ENCODE results near the gene CEACAM4.
"Not testable (repeated sequence)": the region's sequence is repeated elsewhere in the genome, so short reads cannot be mapped to it uniquely, and the experiment has no call there.

CEACAM4 gene

DNA sequence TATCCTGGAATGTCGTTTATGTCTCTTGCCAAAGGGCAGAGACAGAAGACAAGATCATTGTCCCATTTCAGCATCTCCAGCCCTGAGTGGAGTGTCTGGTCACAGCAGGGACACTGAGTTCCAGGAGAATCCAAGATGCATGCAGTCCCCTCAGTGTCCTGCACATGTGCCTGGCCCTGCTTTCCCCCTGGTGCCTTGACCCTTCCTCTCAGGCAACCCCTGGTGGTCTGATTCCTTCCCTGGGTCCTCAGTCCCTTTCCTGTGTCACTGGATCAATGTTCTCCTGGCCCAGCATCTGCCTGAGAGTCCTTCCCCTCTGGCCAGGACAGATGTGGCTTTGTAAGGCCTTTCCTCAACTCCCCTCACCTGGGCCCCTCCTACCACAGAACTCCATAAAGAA lies 41.9 kb downstream of the CEACAM4 start:
- no peak for DNase-seq (ENCODE audit: low spot score)

DNA sequence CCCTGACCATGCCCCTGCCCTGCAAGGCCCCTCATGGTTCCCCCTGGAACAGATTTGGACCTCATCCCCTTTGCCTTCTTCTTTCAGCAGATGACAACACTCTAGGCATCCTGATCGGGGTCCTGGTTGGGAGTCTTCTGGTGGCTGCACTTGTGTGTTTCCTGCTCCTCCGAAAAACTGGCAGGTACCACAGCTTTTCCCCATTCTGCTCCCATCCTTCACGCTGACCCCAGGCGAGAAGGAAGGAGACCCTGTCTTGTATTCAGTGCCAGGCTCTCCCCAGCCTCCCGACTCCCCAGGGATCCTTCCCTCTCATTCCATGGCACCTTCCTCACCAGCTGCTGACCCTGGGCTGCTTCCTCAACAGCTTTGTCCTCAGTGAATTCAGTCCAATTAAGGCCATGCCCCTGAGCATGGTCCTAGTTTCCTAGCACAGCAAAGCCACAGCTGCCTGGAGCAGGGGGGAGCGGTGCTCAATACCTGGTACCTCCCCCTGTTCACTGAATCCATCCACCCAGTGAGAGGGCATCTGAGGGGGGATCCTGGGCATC lies 42.5 kb downstream of the CEACAM4 start:
- no peak for DNase-seq (ENCODE audit: low spot score)

DNA sequence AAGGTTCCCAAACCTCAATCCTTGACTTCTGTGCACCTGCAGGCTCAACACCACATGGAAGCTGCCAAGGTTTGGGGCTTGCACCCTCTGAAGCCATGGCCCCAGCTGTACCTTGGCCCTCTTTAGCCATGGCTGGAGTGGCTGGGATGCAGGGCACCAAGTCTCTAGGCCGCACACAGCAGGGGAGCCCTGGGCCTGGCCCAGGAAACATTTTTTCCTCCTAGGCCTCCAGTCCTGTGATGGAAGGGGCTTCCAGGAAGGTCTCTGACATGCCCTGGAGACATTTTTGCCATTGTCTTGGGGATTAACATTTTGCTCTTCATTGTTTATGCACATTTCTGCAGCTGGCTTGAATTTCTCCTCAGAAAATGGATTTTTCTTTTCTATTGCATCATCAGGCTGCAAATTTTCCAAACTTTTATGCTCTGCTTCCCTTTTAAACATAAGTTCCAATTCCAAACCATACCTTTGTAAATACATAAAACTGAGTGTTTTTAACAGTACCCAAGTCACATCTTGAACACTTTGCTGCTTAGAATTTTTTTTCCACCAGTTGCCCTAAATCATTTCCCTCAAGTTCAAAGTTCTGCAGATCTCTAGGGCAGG lies 44.2 kb downstream of the CEACAM4 start:
- not testable (repeated sequence) for DNase-seq (ENCODE audit: low spot score)

DNA sequence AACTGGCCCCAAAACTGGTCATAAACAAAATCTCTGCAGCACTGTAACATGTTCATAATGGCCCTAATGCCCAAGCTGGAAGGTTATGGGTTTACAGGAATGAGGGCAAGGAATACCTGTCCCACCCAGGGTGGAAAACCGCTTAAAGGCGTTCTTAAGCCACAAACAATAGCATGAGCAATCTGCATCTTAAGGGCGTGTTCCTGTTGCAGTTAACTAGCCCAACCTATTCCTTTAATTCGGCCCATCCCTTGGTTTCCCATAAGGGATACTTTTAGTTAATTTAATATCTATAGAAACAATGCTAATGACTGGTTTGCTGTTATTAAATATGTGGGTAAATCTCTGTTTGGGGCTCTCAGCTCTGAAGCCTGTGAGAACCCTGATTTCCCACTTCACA lies 45.8 kb downstream of the CEACAM4 start:
- not testable (repeated sequence) for DNase-seq (ENCODE audit: low spot score)

DNA sequence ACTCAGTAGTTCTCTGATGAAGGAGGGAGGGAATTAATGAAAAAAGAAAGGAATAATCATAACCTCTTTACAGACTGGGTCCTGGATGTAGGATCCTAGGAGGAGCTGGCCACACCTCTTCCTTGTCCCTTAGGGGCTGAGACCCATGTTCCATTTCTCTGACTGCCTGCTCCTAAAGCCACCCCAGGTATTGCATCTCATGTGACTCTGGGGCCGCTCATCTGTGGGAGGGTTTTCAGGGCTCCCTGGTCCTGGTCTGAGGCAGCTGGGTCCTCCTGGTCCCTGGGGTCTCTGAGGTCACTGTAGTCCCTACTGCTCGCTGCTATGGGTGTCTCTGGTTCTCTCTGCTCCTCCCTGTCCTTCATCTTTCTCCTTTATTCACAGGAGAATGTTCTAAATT lies 48.0 kb downstream of the CEACAM4 start:
- no peak for DNase-seq (ENCODE audit: low spot score)

DNA sequence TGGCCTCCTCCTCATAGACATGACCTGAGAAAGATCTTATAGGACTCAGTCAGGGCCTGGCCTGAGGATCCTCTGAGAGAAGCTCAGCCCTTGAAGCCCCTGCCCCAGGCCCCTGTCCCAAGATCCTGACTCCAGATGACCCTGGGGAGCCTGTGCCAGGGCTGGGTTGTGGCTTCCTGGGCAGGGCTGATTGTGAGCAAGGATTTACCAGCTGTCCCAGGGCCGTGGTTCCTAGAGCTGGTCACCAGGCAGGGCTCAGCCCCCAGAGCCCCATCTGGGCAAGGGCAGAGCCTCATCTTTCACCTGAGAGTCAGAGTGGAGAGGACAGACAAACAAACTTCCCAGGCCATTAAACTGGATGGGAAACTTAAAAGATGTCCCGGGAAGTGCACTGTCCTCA lies 49.0 kb downstream of the CEACAM4 start:
- DNase-seq (ENCODE audit: low spot score) = no peak

DNA sequence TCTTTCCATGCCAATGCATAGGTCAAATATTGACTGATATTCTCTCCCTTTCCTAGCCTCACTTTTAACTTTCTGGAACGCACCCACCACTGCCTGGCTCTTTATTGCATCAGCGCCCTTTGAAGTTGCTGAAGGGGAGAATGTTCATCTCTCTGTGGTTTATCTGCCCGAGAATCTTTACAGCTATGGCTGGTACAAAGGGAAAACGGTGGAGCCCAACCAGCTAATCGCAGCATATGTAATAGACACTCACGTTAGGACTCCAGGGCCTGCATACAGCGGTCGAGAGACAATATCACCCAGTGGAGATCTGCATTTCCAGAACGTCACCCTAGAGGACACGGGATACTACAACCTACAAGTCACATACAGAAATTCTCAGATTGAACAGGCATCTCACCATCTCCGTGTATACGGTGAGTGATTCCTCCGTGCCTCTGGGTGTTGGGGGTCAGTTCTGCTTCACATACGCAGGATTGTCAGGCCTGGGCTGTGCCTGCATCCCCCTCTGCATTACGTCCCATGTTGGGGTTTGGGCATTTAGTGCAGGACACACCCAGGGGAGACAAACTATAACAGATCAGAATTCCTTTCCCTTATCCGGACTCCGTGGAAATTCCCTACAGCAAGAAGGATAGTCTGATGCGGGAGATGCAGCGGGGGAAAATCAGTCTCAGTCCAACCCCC lies 49.6 kb downstream of the CEACAM4 start:
- no peak for DNase-seq (ENCODE audit: low spot score)

DNA sequence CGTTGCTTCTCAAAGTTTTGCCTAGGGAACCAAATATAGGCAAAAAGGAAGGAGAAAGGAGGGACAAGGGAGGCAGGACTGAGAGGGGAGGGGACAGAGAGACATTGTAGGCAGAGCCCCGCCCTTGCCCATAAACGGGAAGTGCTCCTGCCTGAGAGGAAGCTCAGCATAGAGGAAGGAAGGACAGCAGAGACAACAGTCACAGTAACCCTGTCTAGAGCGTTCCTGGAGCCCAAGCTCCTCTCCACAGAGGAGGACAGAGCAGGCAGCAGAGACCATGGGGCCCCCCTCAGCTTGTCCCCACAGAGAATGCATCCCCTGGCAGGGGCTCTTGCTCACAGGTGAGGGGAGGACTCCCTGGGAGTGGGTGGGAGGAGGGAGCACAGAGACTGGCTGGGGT lies 50.9 kb downstream of the CEACAM4 start, which contains the start of gene CEACAM21:
Gene CEACAM21, plus strand, starts transcription at position 169 of the 400 bp plus-strand sequence. Its CDS starts 109 bp downstream, at position 278.
- no peak for DNase-seq (ENCODE audit: low spot score)

DNA sequence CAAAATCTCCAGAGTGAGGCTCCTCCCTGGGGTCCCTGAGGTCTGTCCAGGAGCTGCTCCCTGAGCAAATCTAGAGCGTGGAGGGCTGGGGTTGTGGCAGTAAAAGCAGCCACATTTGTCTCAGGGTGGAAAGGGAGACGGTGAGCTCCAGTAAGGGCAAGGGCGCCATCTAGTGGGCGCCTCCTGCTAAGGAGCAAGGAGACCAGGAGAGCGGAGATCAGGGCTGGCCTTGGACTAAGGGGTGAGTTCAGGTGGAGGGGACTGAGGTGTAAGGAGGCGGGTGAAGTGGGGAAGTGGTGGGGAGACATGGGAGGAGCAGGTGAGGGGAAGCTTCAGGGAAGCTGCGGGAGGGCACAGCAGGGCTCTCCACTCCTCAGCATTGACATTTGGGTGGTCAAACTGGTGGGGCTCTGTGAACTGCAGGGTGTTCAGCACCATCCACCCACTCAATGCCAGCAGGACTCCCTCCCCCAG lies 56.2 kb downstream of the CEACAM4 start:
- DNase-seq (ENCODE audit: low spot score) = peak; percentile 86

DNA sequence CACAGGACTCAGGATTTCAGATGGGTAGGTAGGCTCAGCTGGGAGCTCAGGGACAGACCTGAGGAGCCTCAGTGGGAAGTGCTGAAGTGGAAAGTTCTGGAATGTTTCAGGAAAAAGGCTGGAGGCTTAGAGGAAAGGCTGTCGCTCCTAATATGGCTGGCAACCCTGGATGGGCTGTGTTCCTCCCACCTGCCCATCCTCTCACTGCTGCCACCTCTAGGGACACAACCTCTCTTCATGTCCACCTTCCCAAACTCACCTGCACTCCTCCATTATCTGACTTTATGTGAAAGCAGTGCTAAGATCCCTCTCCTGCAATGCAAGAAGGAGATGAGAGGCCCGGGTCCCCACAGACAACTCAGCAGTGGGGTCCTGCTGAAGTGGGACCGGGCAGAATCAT lies 56.7 kb downstream of the CEACAM4 start:
- no peak for DNase-seq (ENCODE audit: low spot score)

DNA sequence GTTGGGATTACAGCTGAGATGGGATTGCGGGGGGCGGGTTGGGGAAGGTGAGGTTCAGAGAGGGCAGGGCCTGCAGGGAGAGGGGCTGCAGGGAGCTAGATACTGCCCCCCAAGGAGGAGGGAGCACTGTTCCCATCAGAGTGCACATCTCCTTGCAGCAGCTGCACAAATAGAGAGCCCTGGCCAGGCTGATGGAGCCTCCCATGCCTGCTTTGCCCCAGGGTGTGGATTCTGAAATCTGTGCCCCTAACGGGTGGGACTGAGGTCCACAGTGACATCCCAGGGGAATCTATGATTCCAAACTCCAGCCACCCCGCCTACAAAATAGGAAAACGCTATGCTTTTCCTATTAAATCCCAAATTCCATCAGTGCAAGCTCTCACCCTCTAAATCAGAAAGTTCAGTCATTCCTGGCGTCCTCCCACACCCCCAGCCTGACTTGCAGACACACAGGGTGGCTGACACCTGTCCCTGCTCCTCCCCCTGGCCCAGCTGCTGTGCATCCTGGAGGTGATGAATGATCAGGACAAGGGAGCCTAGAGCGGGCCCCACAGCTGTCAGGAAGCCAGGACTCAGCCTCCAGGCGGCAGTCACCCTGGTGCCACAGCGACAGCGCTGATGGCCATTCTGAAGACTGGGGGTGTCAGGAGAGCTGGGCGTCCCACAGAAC lies 57.3 kb downstream of the CEACAM4 start:
- no peak for DNase-seq (ENCODE audit: low spot score)
